ENCODE measurements around the gene LPCAT1.

The LPCAT1 gene

GRCh38 chr5:1532384-1532783 is 8.6 kb upstream of the LPCAT1 start:
- Histone ChIP-seq H3K9ac (ENCODE audit: low read length in 5 of 5) (no peak overlapping the region), H3K27ac (ENCODE audit: low read depth, low read length) (no peak overlapping the region), H3K9me3 (ENCODE audit: control insufficient read depth in 5 of 5, low read length in 5 of 5) (no peaks in the 10 kb centered on the region), H3K4me1 (ENCODE audit: control insufficient read depth in 5 of 5, insufficient read depth in 5 of 5, low read length in 5 of 5) (peaks cover 0 to 6% (median 4%) of the 10 kb centered on the region in 5 donors), H3K27me3 (ENCODE audit: control insufficient read depth in 5 of 5, insufficient read depth in 4 of 5, low read length in 5 of 5) (peaks cover 0 to 3% (median 0%) of the 10 kb centered on the region in 5 donors), H3K36me3 (ENCODE audit: control insufficient read depth in 5 of 5, insufficient read depth in 5 of 5, low read length in 5 of 5) (no peaks in the 10 kb centered on the region), H3K4me3 (ENCODE audit: low read depth in 1 of 5, low read length in 5 of 5) (no peak overlapping the region)

DNA sequence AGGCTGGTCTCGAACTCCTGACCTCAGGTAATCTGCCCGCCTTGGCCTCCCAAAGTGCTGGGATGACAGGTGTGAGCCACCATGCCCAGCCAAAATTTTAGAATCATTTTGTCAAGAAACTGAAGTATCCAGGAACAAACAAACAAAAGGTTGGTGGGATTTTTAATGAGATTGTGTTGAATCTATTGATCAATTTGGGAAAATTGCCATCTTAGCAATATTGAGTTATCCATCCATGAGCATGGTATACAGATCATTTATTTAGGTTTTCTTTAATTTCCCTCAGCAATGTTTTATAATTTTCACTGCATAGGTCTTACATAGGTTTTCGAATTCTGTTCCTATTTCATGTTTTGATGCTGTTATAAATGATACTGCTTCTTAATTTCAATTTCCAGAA is 5.7 kb upstream of the LPCAT1 start:
- no peak overlapping the region for H3K27ac ChIP-seq (ENCODE audit: low read depth, low read length)
- no peaks in the 10 kb centered on the region for H3K9me3 ChIP-seq (ENCODE audit: control insufficient read depth in 5 of 5, low read length in 5 of 5)
- H3K27me3 ChIP-seq (ENCODE audit: control insufficient read depth in 5 of 5, insufficient read depth in 4 of 5, low read length in 5 of 5): no peaks in the 10 kb centered on the region
- H3K4me3 ChIP-seq (ENCODE audit: low read depth in 1 of 5, low read length in 5 of 5): no peak overlapping the region
- H3K36me3 ChIP-seq (ENCODE audit: control insufficient read depth in 5 of 5, insufficient read depth in 5 of 5, low read length in 5 of 5): no peaks in the 10 kb centered on the region
- H3K4me1 ChIP-seq (ENCODE audit: control insufficient read depth in 5 of 5, insufficient read depth in 5 of 5, low read length in 5 of 5): peaks cover 0 to 3% (median 2%) of the 10 kb centered on the region in 5 donors
- no peak overlapping the region for H3K9ac ChIP-seq (ENCODE audit: low read length in 5 of 5)

DNA sequence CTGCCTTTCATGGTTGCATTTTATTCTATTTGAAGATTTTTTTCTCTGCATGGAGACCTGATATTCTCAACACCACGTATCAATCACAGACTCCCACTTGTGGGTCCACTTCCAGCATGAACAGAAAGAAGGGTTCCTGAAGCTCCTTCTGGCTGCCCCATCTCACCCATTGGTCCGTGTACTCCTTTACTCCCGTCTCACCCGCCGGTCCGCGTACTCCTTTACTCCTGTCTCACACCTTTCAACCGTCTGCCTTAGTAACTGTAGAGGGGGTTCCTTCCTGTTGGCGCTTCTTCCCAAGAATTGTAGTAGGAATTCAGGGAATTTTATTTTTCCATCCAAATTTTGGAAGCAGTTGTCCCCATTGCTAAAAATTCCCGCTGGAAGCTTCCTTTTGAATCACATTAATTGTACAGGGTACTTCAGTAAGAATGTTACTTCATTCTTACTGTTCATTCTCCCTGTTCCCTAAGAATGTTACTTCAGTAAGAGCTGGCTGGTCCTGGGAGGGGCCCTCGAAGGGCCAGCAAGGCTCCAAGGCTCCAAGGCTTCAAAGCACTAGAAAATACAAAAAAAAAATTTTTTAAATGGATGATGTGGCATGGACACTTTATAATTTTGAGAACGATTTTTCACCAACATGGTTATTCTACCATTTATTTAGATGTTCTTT is 3.9 kb upstream of the LPCAT1 start:
- no peaks in the 10 kb centered on the region for H3K36me3 ChIP-seq (ENCODE audit: control insufficient read depth in 5 of 5, insufficient read depth in 5 of 5, low read length in 5 of 5)
- no peak overlapping the region for H3K4me3 ChIP-seq (ENCODE audit: low read depth in 1 of 5, low read length in 5 of 5)
- H3K9ac ChIP-seq (ENCODE audit: low read length in 5 of 5): no peak overlapping the region
- no peaks in the 10 kb centered on the region for H3K9me3 ChIP-seq (ENCODE audit: control insufficient read depth in 5 of 5, low read length in 5 of 5)
- H3K27me3 ChIP-seq (ENCODE audit: control insufficient read depth in 5 of 5, insufficient read depth in 4 of 5, low read length in 5 of 5): peaks cover 0 to under 1% (median 0%) of the 10 kb centered on the region in 5 donors
- no peak overlapping the region for H3K27ac ChIP-seq (ENCODE audit: low read depth, low read length)
- peaks cover 0 to 13% (median 9%) of the 10 kb centered on the region in 5 donors for H3K4me1 ChIP-seq (ENCODE audit: control insufficient read depth in 5 of 5, insufficient read depth in 5 of 5, low read length in 5 of 5)

DNA sequence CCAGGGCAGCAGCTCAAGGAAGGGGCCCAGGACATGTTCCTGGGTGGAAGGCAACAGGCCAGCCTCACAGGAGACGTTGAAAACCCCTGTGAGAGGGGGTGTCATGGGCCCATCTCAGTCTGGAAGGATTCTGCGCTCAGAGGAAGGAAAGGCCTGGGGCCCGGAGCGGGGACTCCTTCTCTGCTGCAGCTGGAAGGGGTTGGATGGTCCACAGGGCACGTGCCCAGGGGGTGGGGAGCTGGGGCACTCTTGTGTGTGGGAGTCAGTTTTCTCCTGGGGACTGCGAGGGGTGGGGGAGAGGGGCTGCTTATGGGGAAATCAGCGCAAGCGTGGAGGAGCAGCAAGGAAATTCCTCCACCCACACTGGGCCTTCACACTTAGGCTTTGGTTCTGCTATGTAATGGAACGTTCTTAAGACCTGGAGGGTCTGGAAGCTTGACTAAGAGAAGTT is 2.9 kb upstream of the LPCAT1 start:
- no peaks in the 10 kb centered on the region for H3K9me3 ChIP-seq (ENCODE audit: control insufficient read depth in 5 of 5, low read length in 5 of 5)

GRCh38 chr5:1526190-1526631 is 2.5 kb upstream of the LPCAT1 start:
- Histone ChIP-seq H3K9ac (ENCODE audit: low read length in 5 of 5) (no peak overlapping the region), H3K27me3 (ENCODE audit: control insufficient read depth in 5 of 5, insufficient read depth in 4 of 5, low read length in 5 of 5) (peaks cover 0 to 4% (median 0%) of the 10 kb centered on the region in 5 donors), H3K9me3 (ENCODE audit: control insufficient read depth in 5 of 5, low read length in 5 of 5) (no peaks in the 10 kb centered on the region), H3K4me1 (ENCODE audit: control insufficient read depth in 5 of 5, insufficient read depth in 5 of 5, low read length in 5 of 5) (peaks cover 2 to 25% (median 18%) of the 10 kb centered on the region in 5 donors), H3K4me3 (ENCODE audit: low read depth in 1 of 5, low read length in 5 of 5) (no peak overlapping the region), H3K36me3 (ENCODE audit: control insufficient read depth in 5 of 5, insufficient read depth in 5 of 5, low read length in 5 of 5) (peaks cover 0 to 1% (median 0%) of the 10 kb centered on the region in 5 donors), H3K27ac (ENCODE audit: low read depth, low read length) (no peak overlapping the region)

More for the DNA sequence above, 2.9 kb upstream of the LPCAT1 start:
- Histone ChIP-seq H3K4me3 (ENCODE audit: low read depth in 1 of 5, low read length in 5 of 5) (no peak overlapping the region), H3K27me3 (ENCODE audit: control insufficient read depth in 5 of 5, insufficient read depth in 4 of 5, low read length in 5 of 5) (peaks cover 0 to 4% (median 0%) of the 10 kb centered on the region in 5 donors), H3K27ac (ENCODE audit: low read depth, low read length) (no peak overlapping the region), H3K4me1 (ENCODE audit: control insufficient read depth in 5 of 5, insufficient read depth in 5 of 5, low read length in 5 of 5) (peaks cover 2 to 23% (median 18%) of the 10 kb centered on the region in 5 donors), H3K9ac (ENCODE audit: low read length in 5 of 5) (no peak overlapping the region), H3K36me3 (ENCODE audit: control insufficient read depth in 5 of 5, insufficient read depth in 5 of 5, low read length in 5 of 5) (no peaks in the 10 kb centered on the region)

GRCh38 chr5:1525624-1526189 is 1.9 kb upstream of the LPCAT1 start:
- Histone ChIP-seq H3K27ac (ENCODE audit: low read depth, low read length) (no peak overlapping the region), H3K9me3 (ENCODE audit: control insufficient read depth in 5 of 5, low read length in 5 of 5) (no peaks in the 10 kb centered on the region), H3K9ac (ENCODE audit: low read length in 5 of 5) (no peak overlapping the region), H3K27me3 (ENCODE audit: control insufficient read depth in 5 of 5, insufficient read depth in 4 of 5, low read length in 5 of 5) (peaks cover 0 to 4% (median 0%) of the 10 kb centered on the region in 5 donors), H3K4me3 (ENCODE audit: low read depth in 1 of 5, low read length in 5 of 5) (no peak overlapping the region), H3K4me1 (ENCODE audit: control insufficient read depth in 5 of 5, insufficient read depth in 5 of 5, low read length in 5 of 5) (peaks cover 2 to 25% (median 18%) of the 10 kb centered on the region in 5 donors), H3K36me3 (ENCODE audit: control insufficient read depth in 5 of 5, insufficient read depth in 5 of 5, low read length in 5 of 5) (peaks cover 0 to 6% (median 0%) of the 10 kb centered on the region in 5 donors)

DNA sequence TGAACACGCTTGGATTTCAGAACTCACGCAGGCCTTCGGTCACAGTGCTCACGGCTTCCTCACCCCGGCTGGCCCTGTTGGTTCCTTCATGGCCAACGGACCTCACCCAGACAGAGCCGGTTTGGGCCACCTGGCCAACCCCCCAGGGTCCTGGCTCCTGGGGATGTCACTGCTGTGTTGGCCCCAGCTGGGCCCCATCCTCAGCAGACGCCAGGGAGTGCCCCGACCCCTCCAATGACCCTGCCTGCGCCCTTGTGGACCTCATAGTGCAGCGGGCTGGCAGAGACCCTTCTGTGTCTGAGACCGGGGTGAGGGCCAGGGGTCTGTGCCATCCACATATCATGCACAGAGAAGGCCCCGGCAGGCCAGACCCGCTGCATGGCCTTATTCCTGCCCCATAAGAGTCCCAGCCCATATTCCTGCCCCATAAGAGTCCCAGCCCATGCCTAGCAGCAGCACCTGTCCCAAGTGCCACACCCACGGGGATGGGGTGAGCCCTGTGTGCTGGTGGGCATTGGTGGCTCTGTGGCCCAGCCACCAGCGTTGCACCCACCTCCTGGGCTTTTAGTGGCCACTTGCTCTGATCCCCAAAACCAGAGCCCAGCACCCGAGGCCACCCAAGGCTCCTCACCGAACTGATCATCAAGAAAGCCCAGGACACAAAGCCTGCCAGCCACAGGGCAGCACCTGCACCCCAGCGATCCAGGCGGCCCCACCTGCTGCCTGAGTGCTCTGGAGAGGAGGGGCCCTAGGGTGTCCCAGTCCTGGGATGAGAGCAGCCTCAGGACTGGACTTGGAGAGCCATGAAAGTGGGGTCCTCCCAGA is 1.3 kb upstream of the LPCAT1 start:
- Histone ChIP-seq H3K36me3 (ENCODE audit: control insufficient read depth in 5 of 5, insufficient read depth in 5 of 5, low read length in 5 of 5) (peaks cover 0 to 10% (median 2%) of the 10 kb centered on the region in 5 donors), H3K9ac (ENCODE audit: low read length in 5 of 5) (peak overlapping the region in 2 of 5 donors; percentile 57 to 77), H3K27ac (ENCODE audit: low read depth, low read length) (no peak overlapping the region), H3K4me3 (ENCODE audit: low read depth in 1 of 5, low read length in 5 of 5) (peak overlapping the region in 2 of 5 donors; percentile 68 to 74), H3K4me1 (ENCODE audit: control insufficient read depth in 5 of 5, insufficient read depth in 5 of 5, low read length in 5 of 5) (peaks cover 2 to 25% (median 18%) of the 10 kb centered on the region in 5 donors), H3K9me3 (ENCODE audit: control insufficient read depth in 5 of 5, low read length in 5 of 5) (no peaks in the 10 kb centered on the region), H3K27me3 (ENCODE audit: control insufficient read depth in 5 of 5, insufficient read depth in 4 of 5, low read length in 5 of 5) (peaks cover 0 to 4% (median 0%) of the 10 kb centered on the region in 5 donors)

DNA sequence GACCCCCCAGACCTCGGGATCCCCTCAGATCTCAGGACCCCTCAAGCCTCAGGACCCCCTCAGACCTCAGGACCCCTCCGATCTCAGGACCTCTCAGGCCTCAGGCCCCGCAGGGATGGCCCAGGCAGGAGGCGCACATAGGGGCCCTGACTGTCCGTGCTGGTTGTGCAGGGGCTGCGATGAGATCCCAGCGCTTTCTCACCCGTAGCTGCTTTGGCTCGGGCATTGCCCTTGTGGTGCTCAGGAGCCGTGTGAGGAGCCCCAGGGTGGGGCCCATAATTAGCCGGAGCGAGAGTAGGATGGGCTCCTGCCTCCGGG is 680 bp upstream of the LPCAT1 start:
- H3K36me3 ChIP-seq (ENCODE audit: control insufficient read depth in 5 of 5, insufficient read depth in 5 of 5, low read length in 5 of 5): peaks cover 0 to 16% (median 6%) of the 10 kb centered on the region in 5 donors
- H3K4me3 ChIP-seq (ENCODE audit: low read depth in 1 of 5, low read length in 5 of 5): peak overlapping the region in 4 of 5 donors; percentile 63 to 74 (median 66)
- H3K9ac ChIP-seq (ENCODE audit: low read length in 5 of 5): peak overlapping the region in 4 of 5 donors; percentile 57 to 83 (median 70)
- H3K4me1 ChIP-seq (ENCODE audit: control insufficient read depth in 5 of 5, insufficient read depth in 5 of 5, low read length in 5 of 5): peaks cover 2 to 25% (median 18%) of the 10 kb centered on the region in 5 donors
- peaks cover 0 to 4% (median 0%) of the 10 kb centered on the region in 5 donors for H3K27me3 ChIP-seq (ENCODE audit: control insufficient read depth in 5 of 5, insufficient read depth in 4 of 5, low read length in 5 of 5)
- no peaks in the 10 kb centered on the region for H3K9me3 ChIP-seq (ENCODE audit: control insufficient read depth in 5 of 5, low read length in 5 of 5)
- no peak overlapping the region for H3K27ac ChIP-seq (ENCODE audit: low read depth, low read length)

GRCh38 chr5:1523480-1523792 is 324 bp downstream of the LPCAT1 start:
- H3K9me3 ChIP-seq (ENCODE audit: control insufficient read depth in 5 of 5, low read length in 5 of 5): no peaks in the 10 kb centered on the region
- peak overlapping the region in 4 of 5 donors; percentile 63 to 77 (median 71) for H3K4me3 ChIP-seq (ENCODE audit: low read depth in 1 of 5, low read length in 5 of 5)
- H3K4me1 ChIP-seq (ENCODE audit: control insufficient read depth in 5 of 5, insufficient read depth in 5 of 5, low read length in 5 of 5): peaks cover 2 to 25% (median 18%) of the 10 kb centered on the region in 5 donors
- peak overlapping the region in 1 of 5 donors; percentile 41 for H3K9ac ChIP-seq (ENCODE audit: low read length in 5 of 5)
- peaks cover 0 to 4% (median 0%) of the 10 kb centered on the region in 5 donors for H3K27me3 ChIP-seq (ENCODE audit: control insufficient read depth in 5 of 5, insufficient read depth in 4 of 5, low read length in 5 of 5)
- H3K27ac ChIP-seq (ENCODE audit: low read depth, low read length): no peak overlapping the region
- peaks cover 0 to 22% (median 15%) of the 10 kb centered on the region in 5 donors for H3K36me3 ChIP-seq (ENCODE audit: control insufficient read depth in 5 of 5, insufficient read depth in 5 of 5, low read length in 5 of 5)
